SK-N-MC (cell line): ENCODE measurements around the gene NWD2.

Experiments
- EZH2 ChIP-seq: fragments of 200-600 bp; sonication (generic); IDR thresholded peaks from one replicate; pipeline ENCODE4 v1.6.1; 2017; ENCODE audit warnings: antibody characterized with exemption
- POLR2AphosphoS5 ChIP-seq: IDR thresholded peaks from 2 replicates; pipeline ENCODE4 v1.6.1; 2012; ENCODE audit warnings: mild to moderate bottlenecking, low read depth, low read length, borderline replicate concordance

- TF ChIP-seq POLR2AphosphoS5 (no peak), EZH2 (no peak)
Observed at GRCh38 chr4:37423310-37423709, 178.8 kb downstream of the NWD2 start.
